HEK293 (cell line): ENCODE data around the gene MXD4.

ENCODE experiments used
- KLF1 ChIP-seq: fragments of 450-650 bp; formaldehyde crosslinking; IDR thresholded peaks from 2 replicates; pipeline ENCODE4 v1.5.1; 2016; ENCODE audit warnings: missing biosample characterization, missing genetic modification characterization
- KLF10 ChIP-seq: fragments of 450-650 bp; IDR thresholded peaks from 2 replicates; pipeline ENCODE4 v1.5.1; 2018; ENCODE audit warnings: missing biosample characterization, mild to moderate bottlenecking, missing genetic modification characterization
- MZF1 ChIP-seq: fragments of 450-650 bp; formaldehyde crosslinking; IDR thresholded peaks from 2 replicates; pipeline ENCODE4 v1.5.1; 2017; ENCODE audit warnings: missing biosample characterization, missing genetic modification characterization, borderline replicate concordance
- YY1 ChIP-seq: fragments of 450-650 bp; formaldehyde crosslinking; IDR thresholded peaks from 2 replicates; pipeline ENCODE4 v1.5.1; 2018; ENCODE audit warnings: missing biosample characterization, missing genetic modification characterization
- ZBTB48 ChIP-seq: fragments of 450-650 bp; formaldehyde crosslinking; IDR thresholded peaks from 2 replicates; pipeline ENCODE4 v1.5.1; 2016; ENCODE audit warnings: missing biosample characterization, missing genetic modification characterization
- ZNF529 ChIP-seq: fragments of 450-650 bp; formaldehyde crosslinking; IDR thresholded peaks from 2 replicates; pipeline ENCODE4 v1.5.1; 2017; ENCODE audit warnings: missing genetic modification characterization, missing biosample characterization; ENCODE audit not compliant: insufficient replicate concordance
- ZNF560 ChIP-seq: fragments of 450-650 bp; formaldehyde crosslinking; IDR thresholded peaks from 2 replicates; pipeline ENCODE4 v1.5.1; 2017; ENCODE audit warnings: missing biosample characterization, missing genetic modification characterization, borderline replicate concordance
- ZNF664 ChIP-seq: fragments of 450-650 bp; formaldehyde crosslinking; IDR thresholded peaks from 2 replicates; pipeline ENCODE4 v1.5.1; 2016; ENCODE audit warnings: missing biosample characterization, missing genetic modification characterization
- ZNF768 ChIP-seq: fragments of 450-650 bp; formaldehyde crosslinking; IDR thresholded peaks from 2 replicates; pipeline ENCODE4 v1.5.1; 2018; ENCODE audit warnings: missing biosample characterization, mild to moderate bottlenecking, missing genetic modification characterization
- TF ChIP-seq, protein P1 (sequence below): fragments of 450-650 bp; formaldehyde crosslinking; IDR thresholded peaks from 2 replicates; pipeline ENCODE4 v1.5.1; 2016; ENCODE audit warnings: missing biosample characterization, missing genetic modification characterization
- TF ChIP-seq, protein P2 (sequence below): fragments of 450-650 bp; formaldehyde crosslinking; optimal IDR thresholded peaks from 2 replicates; pipeline ENCODE3; 2016; ENCODE audit warnings: missing biosample characterization, mild to moderate bottlenecking, missing genetic modification characterization
- TF ChIP-seq, protein P3 (sequence below): fragments of 450-650 bp; formaldehyde crosslinking; IDR thresholded peaks from 2 replicates; pipeline ENCODE4 v1.5.1; 2016; ENCODE audit warnings: missing biosample characterization, missing genetic modification characterization

DNA sequence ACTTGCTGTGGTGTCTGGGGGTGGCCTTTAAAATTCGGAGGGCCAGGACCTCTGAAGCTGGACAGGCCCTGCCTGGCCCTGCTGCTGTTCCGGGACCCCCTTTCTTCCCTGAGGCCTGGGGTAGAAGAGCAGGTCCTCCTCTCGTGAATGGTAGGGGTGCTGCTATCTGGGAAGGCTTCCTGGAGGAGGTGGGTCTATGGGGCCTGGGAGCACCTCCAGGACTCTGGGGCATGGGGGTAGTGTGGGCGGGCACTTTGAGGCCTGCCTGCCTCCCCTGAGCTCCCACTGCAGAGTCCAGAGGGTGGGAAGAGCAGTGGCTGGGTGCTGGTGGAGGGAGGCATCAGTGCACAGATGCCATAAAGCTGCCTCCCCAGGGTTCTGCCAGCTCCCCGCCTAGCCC, 4.9 kb upstream of the MXD4 start:
- TF ChIP-seq KLF1 (no peak), ZBTB48 (tag by site-specific recombination) (no peak), ZNF529 (tag by site-specific recombination) (no peak), ZNF768 (tag by site-specific recombination) (no peak), ZNF560 (tag by site-specific recombination) (no peak), ZNF664 (tag by site-specific recombination) (no peak), KLF10 (no peak), YY1 (tag by site-specific recombination) (no peak), MZF1 (tag by site-specific recombination) (no peak)
- TF ChIP-seq, protein P1, sequence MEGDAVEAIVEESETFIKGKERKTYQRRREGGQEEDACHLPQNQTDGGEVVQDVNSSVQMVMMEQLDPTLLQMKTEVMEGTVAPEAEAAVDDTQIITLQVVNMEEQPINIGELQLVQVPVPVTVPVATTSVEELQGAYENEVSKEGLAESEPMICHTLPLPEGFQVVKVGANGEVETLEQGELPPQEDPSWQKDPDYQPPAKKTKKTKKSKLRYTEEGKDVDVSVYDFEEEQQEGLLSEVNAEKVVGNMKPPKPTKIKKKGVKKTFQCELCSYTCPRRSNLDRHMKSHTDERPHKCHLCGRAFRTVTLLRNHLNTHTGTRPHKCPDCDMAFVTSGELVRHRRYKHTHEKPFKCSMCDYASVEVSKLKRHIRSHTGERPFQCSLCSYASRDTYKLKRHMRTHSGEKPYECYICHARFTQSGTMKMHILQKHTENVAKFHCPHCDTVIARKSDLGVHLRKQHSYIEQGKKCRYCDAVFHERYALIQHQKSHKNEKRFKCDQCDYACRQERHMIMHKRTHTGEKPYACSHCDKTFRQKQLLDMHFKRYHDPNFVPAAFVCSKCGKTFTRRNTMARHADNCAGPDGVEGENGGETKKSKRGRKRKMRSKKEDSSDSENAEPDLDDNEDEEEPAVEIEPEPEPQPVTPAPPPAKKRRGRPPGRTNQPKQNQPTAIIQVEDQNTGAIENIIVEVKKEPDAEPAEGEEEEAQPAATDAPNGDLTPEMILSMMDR (tag by site-specific recombination), result no peak
- TF ChIP-seq, protein P2, sequence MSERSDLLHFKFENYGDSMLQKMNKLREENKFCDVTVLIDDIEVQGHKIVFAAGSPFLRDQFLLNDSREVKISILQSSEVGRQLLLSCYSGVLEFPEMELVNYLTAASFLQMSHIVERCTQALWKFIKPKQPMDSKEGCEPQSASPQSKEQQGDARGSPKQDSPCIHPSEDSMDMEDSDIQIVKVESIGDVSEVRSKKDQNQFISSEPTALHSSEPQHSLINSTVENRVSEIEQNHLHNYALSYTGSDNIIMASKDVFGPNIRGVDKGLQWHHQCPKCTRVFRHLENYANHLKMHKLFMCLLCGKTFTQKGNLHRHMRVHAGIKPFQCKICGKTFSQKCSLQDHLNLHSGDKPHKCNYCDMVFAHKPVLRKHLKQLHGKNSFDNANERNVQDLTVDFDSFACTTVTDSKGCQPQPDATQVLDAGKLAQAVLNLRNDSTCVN (tag by site-specific recombination), result no peak
- TF ChIP-seq, protein P3, sequence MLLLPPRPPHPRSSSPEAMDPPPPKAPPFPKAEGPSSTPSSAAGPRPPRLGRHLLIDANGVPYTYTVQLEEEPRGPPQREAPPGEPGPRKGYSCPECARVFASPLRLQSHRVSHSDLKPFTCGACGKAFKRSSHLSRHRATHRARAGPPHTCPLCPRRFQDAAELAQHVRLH, result no peak
